GM19372 (cell line): Measurements from ENCODE around the gene STRIP1.

Source experiments
- ATAC-seq: cut with Tn5 transposase; IDR thresholded peaks from one replicate; pipeline ENCODE4 v1.9.1; 2021; ENCODE audit warnings: mild to moderate bottlenecking, low read depth, moderate library complexity; ENCODE audit not compliant: unreplicated experiment

Gene STRIP1

GRCh38 chr1:110034451-110035235, at the start of gene STRIP1:
Gene STRIP1, plus strand, starts transcription at chr1:110034624. Its CDS starts 14 bp downstream, at chr1:110034638.
- ATAC-seq: peak; percentile 89

GRCh38 chr1:109985247-109986053, 49.0 kb upstream of the STRIP1 start:
- no peak for ATAC-seq

GRCh38 chr1:109986054-109986444, 48.4 kb upstream of the STRIP1 start:
- ATAC-seq: no peak

- ATAC-seq: no peak
Observed at GRCh38 chr1:109988349-109988914, 46.0 kb upstream of the STRIP1 start.

- ATAC-seq: no peak
Observed at GRCh38 chr1:109989506-109990301, 44.7 kb upstream of the STRIP1 start.

GRCh38 chr1:109990302-109990653, 44.1 kb upstream of the STRIP1 start:
- ATAC-seq: no peak

GRCh38 chr1:109991400-109991925, 43.0 kb upstream of the STRIP1 start:
- no peak for ATAC-seq

GRCh38 chr1:109993885-109994284, 40.5 kb upstream of the STRIP1 start:
- ATAC-seq: no peak

- no peak for ATAC-seq
Observed at GRCh38 chr1:109994654-109995053, 39.8 kb upstream of the STRIP1 start.

GRCh38 chr1:109995536-109995935, 38.9 kb upstream of the STRIP1 start:
- no peak for ATAC-seq

- ATAC-seq: no peak
Observed at GRCh38 chr1:109996476-109996875, 37.9 kb upstream of the STRIP1 start.

GRCh38 chr1:109997204-109997866, 37.1 kb upstream of the STRIP1 start:
- ATAC-seq: no peak

- no peak for ATAC-seq
Observed at GRCh38 chr1:109997867-109998229, 36.6 kb upstream of the STRIP1 start.

- ATAC-seq: no peak
Observed at GRCh38 chr1:110002695-110003094, 31.7 kb upstream of the STRIP1 start.

- ATAC-seq: no peak
Observed at GRCh38 chr1:110003747-110004428, 30.5 kb upstream of the STRIP1 start.

- no peak for ATAC-seq
Observed at GRCh38 chr1:110004583-110004982, 29.8 kb upstream of the STRIP1 start.

- no peak for ATAC-seq
Observed at GRCh38 chr1:110005971-110006370, 28.5 kb upstream of the STRIP1 start.

GRCh38 chr1:110006516-110006915, 27.9 kb upstream of the STRIP1 start:
- ATAC-seq: no peak

- no peak for ATAC-seq
Observed at GRCh38 chr1:110007046-110007830, 27.2 kb upstream of the STRIP1 start.
